Sigmoid colon (tissue), 7 donors: ENCODE results near the gene B3GLCT. TPM values are rescaled to one million over a fixed set of nuclear protein-coding genes. Genes with fewer than 3 reads are reported as not detected.

Source experiments
- DNase-seq: peaks from one replicate; pipeline ENCODE4 v3.0.0-alpha.2; 2019
- H3K27ac ChIP-seq, 4 donors: fragments of 200-600 bp; sonication (generic); one replicate each; pipeline ENCODE4 v1.5.1; 2016 to 2019; ENCODE audit warnings: mild to moderate bottlenecking in 1 of 4
- H3K27me3 ChIP-seq, 3 donors: fragments of 200-600 bp; sonication (generic); one replicate each; pipeline ENCODE4 v1.5.1; 2019; ENCODE audit warnings: mild to moderate bottlenecking in 1 of 3
- H3K36me3 ChIP-seq, 4 donors: fragments of 200-600 bp; sonication (generic); one replicate each; pipeline ENCODE4 v1.5.1; 2016 to 2019
- H3K4me1 ChIP-seq, 4 donors: fragments of 200-600 bp; sonication (generic); one replicate each; pipeline ENCODE4 v1.5.1; 2017 to 2019
- H3K4me3 ChIP-seq, 4 donors: fragments of 200-600 bp; sonication (generic); one replicate each; pipeline ENCODE4 v1.5.1; 2017 to 2019; ENCODE audit warnings: mild to moderate bottlenecking in 2 of 4, moderate library complexity in 1 of 4
- H3K9me3 ChIP-seq, 4 donors: fragments of 200-600 bp in 3 of 4; sonication (generic) in 3 of 4; one replicate each; pipeline versions ENCODE4 v1.5.1 to v1.6.1; 2013 to 2019
- EP300 ChIP-seq, 4 donors: sonication (generic); formaldehyde crosslinking; IDR thresholded peaks; one replicate each; pipeline ENCODE4 v1.6.1; 2017; ENCODE audit warnings: antibody characterized with exemption in 4 of 4
- POLR2A ChIP-seq, 2 donors: fragments of 450-650 bp; IDR thresholded peaks; one replicate each; pipeline ENCODE4 v1.6.1; 2016; ENCODE audit warnings: antibody characterized with exemption in 2 of 2, mild to moderate bottlenecking in 2 of 2, moderate library complexity in 2 of 2
- POLR2AphosphoS5 ChIP-seq, 4 donors: sonication (generic); formaldehyde crosslinking; IDR thresholded peaks; one replicate each; pipeline ENCODE4 v1.6.1; 2017; ENCODE audit warnings: antibody characterized with exemption in 4 of 4
- WGBS, 2 donors: extraction: QIAGEN DNeasy Blood & Tissue Kit; methylation state at CpG; one replicate each; pipeline ENCODE4 v1.1.7; 2013; 5-methylcytosine and 5-hydroxymethylcytosine counted together
- intact Hi-C: fragments of 100-400 bp; cut with DNase I; formaldehyde crosslinking; loops from one replicate; pipeline ENCODE4 v1.15.1; 2023
- polyA plus RNA-seq, 3 donors: library from polyadenylated mRNA; stranded (reverse); fragments of 200-250 nt; gene quantifications; one replicate each; pipeline ENCODE4 v1.2.3, GENCODE V29; 2013
- total RNA-seq, 4 donors: library from RNA; depleted of rRNA; stranded (reverse); fragments of >200 nt; gene quantifications; one replicate each; pipeline ENCODE4 v1.1.0, GENCODE V29; 2016
- TF ChIP-seq, protein P1 (sequence below), 4 experiments: fragments of 450-650 bp in 3 of 4; fragments of 200-600 bp in 1 of 4; IDR thresholded peaks; one replicate each; pipeline ENCODE4 v1.5.1; 2016 to 2019; ENCODE audit warnings: antibody characterized with exemption in 4 of 4, mild to moderate bottlenecking in 3 of 4, moderate library complexity in 2 of 4
- donor health status: healthy with polysubstance abuse.
- donor health status: Bipolar disorder and iron deficiency.
- donor health status: healthy.

The B3GLCT gene
- total and polyA plus RNA-seq, 7 donors: 0.60 to 7.5 (median 5.8) TPM

DNA sequence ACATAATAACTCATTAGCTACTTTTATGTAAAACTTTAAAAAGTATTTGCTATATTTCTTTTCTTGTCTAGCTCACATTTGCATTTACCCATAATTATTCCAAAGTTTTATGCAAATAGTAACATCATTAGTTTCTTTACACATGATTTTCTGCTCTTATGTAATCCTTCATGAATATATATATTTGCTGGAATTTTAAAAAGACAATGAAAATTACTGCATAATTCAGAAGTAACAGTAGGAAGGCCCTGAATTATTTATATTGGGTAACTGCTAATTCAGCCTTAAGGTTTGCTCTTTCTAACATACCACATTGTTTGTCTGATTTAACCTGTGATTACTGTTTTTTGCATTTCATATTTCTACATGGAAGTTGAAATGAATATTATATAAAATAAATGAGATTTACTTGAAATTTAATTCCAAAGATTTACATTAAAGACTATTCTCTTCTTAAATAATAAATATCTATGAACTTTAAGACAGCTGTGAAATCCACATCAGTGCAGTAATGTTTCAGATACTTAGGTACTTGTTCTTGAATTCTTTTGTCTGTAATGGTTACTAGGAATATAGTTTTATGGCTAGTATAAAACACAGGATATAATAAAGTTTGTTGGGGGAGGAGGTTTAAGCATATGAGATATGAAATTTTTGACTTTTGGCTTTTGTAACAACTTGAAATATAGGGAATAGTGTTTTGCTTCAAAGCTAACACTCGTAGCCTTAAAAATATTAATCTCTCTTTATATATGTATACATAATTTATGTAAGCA lies 46.0 kb downstream of the B3GLCT start:
- Histone ChIP-seq H3K9me3 (no peaks in the 10 kb centered on the region), H3K27ac (no peak overlapping the region), H3K4me3 (no peak overlapping the region), H3K27me3 (no peaks in the 10 kb centered on the region), H3K36me3 (no peaks in the 10 kb centered on the region), H3K4me1 (peaks cover 0 to 9% (median 0%) of the 10 kb centered on the region in 4 donors)
- WGBS, 2 donors: 18 to 58% methylated on average over 1 of the region's 1 CpG
- no peak for DNase-seq
- TF ChIP-seq, protein P1, sequence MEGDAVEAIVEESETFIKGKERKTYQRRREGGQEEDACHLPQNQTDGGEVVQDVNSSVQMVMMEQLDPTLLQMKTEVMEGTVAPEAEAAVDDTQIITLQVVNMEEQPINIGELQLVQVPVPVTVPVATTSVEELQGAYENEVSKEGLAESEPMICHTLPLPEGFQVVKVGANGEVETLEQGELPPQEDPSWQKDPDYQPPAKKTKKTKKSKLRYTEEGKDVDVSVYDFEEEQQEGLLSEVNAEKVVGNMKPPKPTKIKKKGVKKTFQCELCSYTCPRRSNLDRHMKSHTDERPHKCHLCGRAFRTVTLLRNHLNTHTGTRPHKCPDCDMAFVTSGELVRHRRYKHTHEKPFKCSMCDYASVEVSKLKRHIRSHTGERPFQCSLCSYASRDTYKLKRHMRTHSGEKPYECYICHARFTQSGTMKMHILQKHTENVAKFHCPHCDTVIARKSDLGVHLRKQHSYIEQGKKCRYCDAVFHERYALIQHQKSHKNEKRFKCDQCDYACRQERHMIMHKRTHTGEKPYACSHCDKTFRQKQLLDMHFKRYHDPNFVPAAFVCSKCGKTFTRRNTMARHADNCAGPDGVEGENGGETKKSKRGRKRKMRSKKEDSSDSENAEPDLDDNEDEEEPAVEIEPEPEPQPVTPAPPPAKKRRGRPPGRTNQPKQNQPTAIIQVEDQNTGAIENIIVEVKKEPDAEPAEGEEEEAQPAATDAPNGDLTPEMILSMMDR (IDR thresholded peaks at IDR 0.05): no peak
- intact Hi-C loops: no loop called here

DNA sequence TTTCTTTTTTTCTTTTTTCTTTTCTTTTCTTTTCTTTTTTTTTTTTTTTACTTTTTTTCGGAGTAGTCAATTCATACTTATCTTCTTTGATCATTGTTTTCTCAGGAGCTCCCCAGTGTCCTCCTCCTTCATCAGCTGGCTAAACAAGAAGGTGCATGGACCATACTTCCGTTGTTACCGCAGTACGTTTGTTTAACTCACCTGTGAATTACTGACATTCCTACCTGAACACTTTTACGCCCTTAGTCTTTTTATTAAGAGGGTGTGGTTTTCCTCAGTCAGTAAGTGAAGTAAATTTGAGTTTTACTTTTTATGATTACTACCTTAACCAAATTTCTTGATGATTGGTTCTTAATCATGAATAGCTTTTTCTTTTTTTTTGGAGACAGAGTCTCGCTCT lies 47.1 kb downstream of the B3GLCT start:
- TF ChIP-seq EP300 (IDR thresholded peaks at IDR 0.05) (no peak), POLR2AphosphoS5 (IDR thresholded peaks at IDR 0.05) (no peak), POLR2A (IDR thresholded peaks at IDR 0.05) (no peak)
- TF ChIP-seq, protein P1 (IDR thresholded peaks at IDR 0.05): no peak
- 25 to 79% methylated on average over 6 of the region's 6 CpGs for WGBS, 2 donors
- no peaks in the 10 kb centered on the region for H3K36me3 ChIP-seq

DNA sequence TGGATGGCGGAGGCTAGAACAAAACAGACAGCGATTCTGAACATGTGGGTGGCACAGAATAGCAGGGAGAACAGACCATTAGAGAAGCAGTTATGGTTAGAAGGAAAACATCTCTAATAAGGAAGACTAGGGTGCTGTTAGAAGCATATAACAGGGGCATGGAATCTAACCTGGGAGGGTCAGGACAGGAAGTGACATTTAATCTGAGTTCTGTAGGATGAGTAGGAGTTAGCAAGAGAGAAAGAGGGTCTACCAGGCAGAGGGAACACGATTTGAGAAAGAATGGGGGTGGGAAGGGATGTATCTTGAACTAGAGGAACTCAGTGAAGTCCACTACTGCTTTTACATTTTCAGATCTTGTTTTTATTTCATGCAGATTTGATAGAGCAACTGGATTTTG lies 48.6 kb downstream of the B3GLCT start:
- H3K27ac ChIP-seq: no peak overlapping the region
- no peaks in the 10 kb centered on the region for H3K9me3 ChIP-seq
- no peak overlapping the region for H3K4me3 ChIP-seq
- H3K36me3 ChIP-seq: no peaks in the 10 kb centered on the region
- H3K4me1 ChIP-seq: no peaks in the 10 kb centered on the region
- intact Hi-C loops: no loop called here
- 89 to 90% methylated on average over 3 of the region's 3 CpGs for WGBS, 2 donors
- no peak for TF ChIP-seq POLR2A (IDR thresholded peaks at IDR 0.05)
- TF ChIP-seq, protein P1 (IDR thresholded peaks at IDR 0.05): no peak
- no peak for DNase-seq
- no peaks in the 10 kb centered on the region for H3K27me3 ChIP-seq

More for the DNA sequence above, 47.1 kb downstream of the B3GLCT start:
- H3K9me3 ChIP-seq: no peaks in the 10 kb centered on the region
- H3K27me3 ChIP-seq: no peaks in the 10 kb centered on the region
- peaks cover 0 to 9% (median 0%) of the 10 kb centered on the region in 4 donors for H3K4me1 ChIP-seq
- DNase-seq: no peak
- H3K4me3 ChIP-seq: no peak overlapping the region
- no peak overlapping the region for H3K27ac ChIP-seq
- intact Hi-C loops: no loop called here

DNA sequence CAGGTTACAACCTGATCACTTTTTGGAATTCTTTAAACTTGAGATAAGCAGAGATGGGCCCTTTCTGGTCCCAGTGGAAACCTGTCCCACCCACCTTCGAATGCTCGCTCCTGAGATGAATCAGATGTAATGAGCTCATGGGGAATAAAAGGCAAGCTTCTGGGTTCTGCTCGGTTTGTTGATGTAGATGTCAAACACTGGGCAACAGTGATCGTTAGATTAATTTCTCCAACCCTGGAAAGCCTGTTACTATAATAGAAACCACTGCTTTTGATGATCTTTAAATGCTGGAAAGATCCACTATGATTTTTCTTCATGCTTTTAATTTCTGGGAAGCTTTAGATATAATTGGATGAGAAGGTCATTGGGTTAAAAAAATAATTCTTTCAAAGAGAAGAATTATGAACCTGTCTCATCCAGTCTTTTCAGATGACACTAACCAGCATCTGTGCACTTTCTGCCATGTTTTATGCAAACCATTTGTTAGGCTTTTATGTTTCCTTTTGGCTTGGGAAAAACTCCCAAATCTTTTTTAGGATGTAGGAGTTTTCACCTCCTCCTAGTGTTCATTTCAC lies 49.3 kb downstream of the B3GLCT start:
- WGBS, 2 donors: 67 to 79% methylated on average over 4 of the region's 4 CpGs
- intact Hi-C loops: no loop called here
- H3K4me3 ChIP-seq: no peak overlapping the region
- DNase-seq: no peak
- no peaks in the 10 kb centered on the region for H3K4me1 ChIP-seq
- H3K27me3 ChIP-seq: no peaks in the 10 kb centered on the region
- no peaks in the 10 kb centered on the region for H3K9me3 ChIP-seq
- no peaks in the 10 kb centered on the region for H3K36me3 ChIP-seq
- TF ChIP-seq POLR2AphosphoS5 (IDR thresholded peaks at IDR 0.05): peak in 2 of 4 donors; percentile 29 to 55
- TF ChIP-seq, protein P1 (IDR thresholded peaks at IDR 0.05): no peak
- no peak overlapping the region for H3K27ac ChIP-seq

DNA sequence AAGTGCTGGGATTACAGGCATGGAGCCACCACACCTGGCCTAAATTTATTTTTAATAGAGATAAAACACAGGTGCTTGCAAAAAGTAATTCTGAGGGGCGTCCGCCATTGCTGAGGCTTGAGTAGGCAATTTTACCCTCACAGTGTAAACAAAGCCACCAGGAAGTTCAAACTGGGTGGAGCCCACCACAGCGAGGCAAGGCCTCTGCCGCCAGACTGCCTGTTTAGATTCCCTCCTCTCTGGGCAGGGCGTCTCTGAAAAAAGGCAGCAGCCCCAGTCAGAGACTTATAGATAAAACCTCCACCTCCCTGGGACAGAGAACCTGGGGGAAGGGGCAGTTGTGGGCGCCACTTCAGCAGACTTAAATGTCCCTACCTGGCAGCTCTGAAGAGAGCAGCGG lies 50.7 kb downstream of the B3GLCT start:
- Histone ChIP-seq H3K27ac (no peak overlapping the region), H3K36me3 (no peaks in the 10 kb centered on the region), H3K9me3 (no peaks in the 10 kb centered on the region), H3K27me3 (no peaks in the 10 kb centered on the region), H3K4me1 (no peaks in the 10 kb centered on the region), H3K4me3 (no peak overlapping the region)
- 34 to 75% methylated on average over 7 of the region's 7 CpGs for WGBS, 2 donors
- TF ChIP-seq, protein P1 (IDR thresholded peaks at IDR 0.05): no peak
- TF ChIP-seq POLR2A (IDR thresholded peaks at IDR 0.05): no peak
- TF ChIP-seq EP300 (IDR thresholded peaks at IDR 0.05): no peak
- TF ChIP-seq POLR2AphosphoS5 (IDR thresholded peaks at IDR 0.05): no peak
- no peak for DNase-seq
- intact Hi-C loops: no loop called here
